Muscle of arm (tissue), 12 donors: ENCODE data around the gene ZNF592. TPM values are rescaled to one million over a fixed set of nuclear protein-coding genes. Genes with fewer than 3 reads are reported as not detected.
"Not testable (repeated sequence)": the region's sequence is repeated elsewhere in the genome, so short reads cannot be mapped to it uniquely, and the experiment has no call there.

Source experiments
- DNase-seq: peaks from one replicate; pipeline ENCODE4 v3.0.0-alpha.2; 2013
- polyA plus RNA-seq, 12 donors: library from polyadenylated mRNA; unstranded; fragments of 120-200 nt; gene quantifications; one replicate each; pipeline ENCODE4 v1.2.1, GENCODE V29; 2013; ENCODE audit not compliant: insufficient read length in 12 of 12

Gene ZNF592
- polyA plus RNA-seq, 12 donors: 19.5 to 29.1 (median 21.5) TPM; not detected in 1

GRCh38 chr15:84741121-84741520 lies 7.3 kb upstream of the ZNF592 start:
- no peak for DNase-seq

- DNase-seq: peak; percentile 77
Measured at GRCh38 chr15:84747416-84748273, 747 bp upstream of the ZNF592 start.

- DNase-seq: peak; percentile 36
Measured at GRCh38 chr15:84749111-84749991, 959 bp downstream of the ZNF592 start.

GRCh38 chr15:84750583-84751092 lies 2.2 kb downstream of the ZNF592 start:
- no peak for DNase-seq

GRCh38 chr15:84751721-84752120 lies 3.3 kb downstream of the ZNF592 start:
- DNase-seq: not testable (repeated sequence)

- DNase-seq: no peak
Measured at GRCh38 chr15:84752195-84752594, 3.8 kb downstream of the ZNF592 start.

GRCh38 chr15:84752700-84753099 lies 4.3 kb downstream of the ZNF592 start:
- peak; percentile 15 for DNase-seq

GRCh38 chr15:84754889-84755288 lies 6.5 kb downstream of the ZNF592 start:
- DNase-seq: not testable (repeated sequence)

- no peak for DNase-seq
Measured at GRCh38 chr15:84755736-84756527, 7.5 kb downstream of the ZNF592 start.

GRCh38 chr15:84759018-84759417 lies 10.6 kb downstream of the ZNF592 start:
- DNase-seq: no peak

- no peak for DNase-seq
Measured at GRCh38 chr15:84760219-84760618, 11.8 kb downstream of the ZNF592 start.

- DNase-seq: no peak
Measured at GRCh38 chr15:84761607-84762131, 13.3 kb downstream of the ZNF592 start.

- DNase-seq: no peak
Measured at GRCh38 chr15:84762840-84763572, 14.6 kb downstream of the ZNF592 start.

- DNase-seq: no peak
Measured at GRCh38 chr15:84764585-84764984, 16.2 kb downstream of the ZNF592 start.

- no peak for DNase-seq
Measured at GRCh38 chr15:84764989-84765388, 16.6 kb downstream of the ZNF592 start.

GRCh38 chr15:84765675-84766074 lies 17.3 kb downstream of the ZNF592 start:
- DNase-seq: no peak

GRCh38 chr15:84766461-84767035 lies 18.2 kb downstream of the ZNF592 start:
- DNase-seq: no peak

- no peak for DNase-seq
Measured at GRCh38 chr15:84772031-84772430, 23.6 kb downstream of the ZNF592 start.

- DNase-seq: no peak
Measured at GRCh38 chr15:84772467-84772866, 24.1 kb downstream of the ZNF592 start.

GRCh38 chr15:84773716-84774115 lies 25.3 kb downstream of the ZNF592 start:
- no peak for DNase-seq
